Panc1 (cell line): ENCODE results near the gene CENPE. TPM values are rescaled to one million over a fixed set of nuclear protein-coding genes. Genes with fewer than 3 reads are reported as not detected.

Experiments used
- ATAC-seq: fragments of 200-7000 bp; cut with Tn5 transposase; 2 replicates; pipeline ENCODE4 v1.9.1; 2020; ENCODE audit warnings: mild to moderate bottlenecking, moderate library complexity
- BruUV-seq: library from RNA; stranded (reverse); fragments of 400-500 nt; replicated peaks from 2 replicates; lab custom pipeline; 2021; lab: Mats Ljungman, UMichigan
- CTCF ChIA-PET: fragments of 300-600 bp; sonication (Branson Sonifier 250); formaldehyde crosslinking; loops from one replicate; lab custom pipeline; 2022; ENCODE audit warnings: antibody characterized with exemption; lab: Charles Lee
- POLR2A ChIA-PET: fragments of 300-600 bp; sonication (Branson Sonifier 250); formaldehyde crosslinking; loops from one replicate; lab custom pipeline; 2022; ENCODE audit warnings: antibody characterized with exemption; lab: Charles Lee
- DNase-seq: peaks from one replicate; pipeline ENCODE4 v3.0.0-alpha.2; 2010; ENCODE audit warnings: low read depth, low spot score
- H3K27ac ChIP-seq: 2 replicates; pipeline ENCODE4 v1.5.1; 2011; ENCODE audit warnings: mild to moderate bottlenecking, low read length, inconsistent platforms
- H3K27me3 ChIP-seq: fragments of 200-500 bp; sonication (Bioruptor generic); 2 replicates; pipeline ENCODE4 v1.6.0; 2014; ENCODE audit warnings: low read length, inconsistent platforms; ENCODE audit not compliant: control insufficient read depth, insufficient read depth
- H3K36me3 ChIP-seq: fragments of 200-500 bp; sonication (Bioruptor generic); 2 replicates; pipeline ENCODE4 v1.5.1; 2014; ENCODE audit warnings: inconsistent platforms, mild to moderate bottlenecking, low read length, moderate library complexity; ENCODE audit not compliant: control insufficient read depth, insufficient read depth
- H3K4me1 ChIP-seq: 2 replicates; pipeline ENCODE4 v1.5.1; 2011; ENCODE audit warnings: inconsistent platforms, mild to moderate bottlenecking, low read length, moderate library complexity; ENCODE audit not compliant: control insufficient read depth, insufficient read depth
- H3K4me3 ChIP-seq, 2 experiments: 2 replicates each; pipeline ENCODE4 v1.5.1; 2011 to 2012; ENCODE audit warnings: low read depth in 2 of 2, low read length in 2 of 2, mild to moderate bottlenecking in 2 of 2, inconsistent platforms in 1 of 2, moderate library complexity in 1 of 2
- H3K9me3 ChIP-seq: fragments of 200-500 bp; sonication (Bioruptor generic); 2 replicates; pipeline ENCODE4 v1.5.1; 2014; ENCODE audit warnings: low read depth, mild to moderate bottlenecking, inconsistent platforms, low read length, moderate library complexity; ENCODE audit not compliant: control insufficient read depth, insufficient read depth
- POLR2AphosphoS5 ChIP-seq: IDR thresholded peaks from 2 replicates; pipeline ENCODE4 v1.6.1; 2012; ENCODE audit warnings: mild to moderate bottlenecking, low read depth, low read length, moderate library complexity
- REST ChIP-seq, 2 experiments: IDR thresholded peaks; 2 replicates each; pipeline ENCODE4 v1.6.1; 2011 to 2012; ENCODE audit warnings: low read depth in 2 of 2, control low read depth in 1 of 2, low read length in 1 of 2, mild to moderate bottlenecking in 1 of 2, moderate library complexity in 1 of 2; ENCODE audit not compliant: insufficient read depth in 1 of 2
- SIN3A ChIP-seq: IDR thresholded peaks from 2 replicates; pipeline ENCODE4 v1.6.1; 2012; ENCODE audit warnings: low read depth, mild to moderate bottlenecking, low read length, moderate library complexity, borderline replicate concordance; ENCODE audit not compliant: insufficient read depth
- TCF7L2 ChIP-seq: IDR thresholded peaks from 2 replicates; pipeline ENCODE4 v1.6.1; 2011; ENCODE audit warnings: mild to moderate bottlenecking, low read depth, low read length, inconsistent platforms
- in situ Hi-C: cut with HindIII; loops from 2 replicates; pipeline ENCODE4 v1.10.0; 2016; ENCODE audit warnings: low sequenced_read_pairs, low pct_unique_long_range_greater_than_20kb
- intact Hi-C: fragments of 100-400 bp; cut with micrococcal nuclease; formaldehyde crosslinking; loops from one replicate; pipeline ENCODE4 v1.10.0; 2022; ENCODE audit not compliant: unreplicated experiment
- total RNA-seq: library from RNA; stranded (reverse); gene quantifications from one replicate; pipeline ENCODE4 v1.2.1, GENCODE V29; 2021; ENCODE audit not compliant: unreplicated experiment
- TF ChIP-seq, protein P1 (sequence below): fragments of 450-650 bp; IDR thresholded peaks from 2 replicates; pipeline ENCODE4 v1.5.1; 2017; ENCODE audit warnings: mild to moderate bottlenecking

Gene CENPE
- total RNA-seq, 1 experiment from 2014 or later, result 25.2 TPM

GRCh38 chr4:103118166-103118565 lies 80.0 kb downstream of the CENPE start:
- Histone ChIP-seq H3K36me3 (peaks cover 14% of the 10 kb centered on the region; the same call in 1 of the 2 replicates), H3K27me3 (no peaks in the 10 kb centered on the region), H3K27ac (no peak overlapping the region), H3K4me1 (no peaks in the 10 kb centered on the region), H3K4me3 (no peak overlapping the region), H3K9me3 (no peaks in the 10 kb centered on the region)
- intact Hi-C loops (no loop called here), in situ Hi-C loops (no loop called here)
- TF ChIP-seq, protein P1, sequence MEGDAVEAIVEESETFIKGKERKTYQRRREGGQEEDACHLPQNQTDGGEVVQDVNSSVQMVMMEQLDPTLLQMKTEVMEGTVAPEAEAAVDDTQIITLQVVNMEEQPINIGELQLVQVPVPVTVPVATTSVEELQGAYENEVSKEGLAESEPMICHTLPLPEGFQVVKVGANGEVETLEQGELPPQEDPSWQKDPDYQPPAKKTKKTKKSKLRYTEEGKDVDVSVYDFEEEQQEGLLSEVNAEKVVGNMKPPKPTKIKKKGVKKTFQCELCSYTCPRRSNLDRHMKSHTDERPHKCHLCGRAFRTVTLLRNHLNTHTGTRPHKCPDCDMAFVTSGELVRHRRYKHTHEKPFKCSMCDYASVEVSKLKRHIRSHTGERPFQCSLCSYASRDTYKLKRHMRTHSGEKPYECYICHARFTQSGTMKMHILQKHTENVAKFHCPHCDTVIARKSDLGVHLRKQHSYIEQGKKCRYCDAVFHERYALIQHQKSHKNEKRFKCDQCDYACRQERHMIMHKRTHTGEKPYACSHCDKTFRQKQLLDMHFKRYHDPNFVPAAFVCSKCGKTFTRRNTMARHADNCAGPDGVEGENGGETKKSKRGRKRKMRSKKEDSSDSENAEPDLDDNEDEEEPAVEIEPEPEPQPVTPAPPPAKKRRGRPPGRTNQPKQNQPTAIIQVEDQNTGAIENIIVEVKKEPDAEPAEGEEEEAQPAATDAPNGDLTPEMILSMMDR, result no peak
- TF ChIP-seq REST (IDR thresholded peaks at IDR 0.05; ENCODE audit: insufficient read depth in 1 of 2, low read depth in 2 of 2, low read length in 1 of 2), result no peak
- no peak for TF ChIP-seq TCF7L2
- no peak for TF ChIP-seq SIN3A
- no peak for TF ChIP-seq POLR2AphosphoS5
- POLR2A ChIA-PET, result no interaction called here
- no TSS peak for BruUV-seq
- no peak for ATAC-seq
- DNase-seq, result no peak
- CTCF ChIA-PET, result no interaction called here

DNA sequence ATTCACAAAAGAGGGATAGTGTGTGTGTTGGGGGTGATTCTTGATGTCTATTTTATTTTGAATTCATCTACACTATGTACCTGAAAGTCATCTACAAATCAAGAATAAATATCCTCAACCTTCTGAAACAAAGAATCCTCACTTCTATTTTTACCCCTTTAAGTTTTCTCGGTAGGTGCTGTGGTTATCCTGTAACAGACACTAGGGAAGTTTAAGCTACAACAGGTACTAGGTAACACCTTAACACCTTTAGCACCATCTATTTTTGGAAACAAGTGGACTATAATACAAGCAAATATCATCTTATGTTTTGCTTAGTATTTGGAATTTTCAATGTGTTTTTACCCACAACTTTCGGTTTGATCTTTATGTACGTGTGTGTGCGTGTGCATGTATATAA lies 86.5 kb downstream of the CENPE start:
- peaks cover 19% of the 10 kb centered on the region; the same call in 1 of the 2 replicates for H3K36me3 ChIP-seq
- POLR2A ChIA-PET, result no interaction called here
- CTCF ChIA-PET, result no interaction called here

More for the DNA sequence above, 86.5 kb downstream of the CENPE start:
- no peaks in the 10 kb centered on the region for H3K9me3 ChIP-seq
- no peak overlapping the region for H3K4me3 ChIP-seq
- DNase-seq, result no peak
- no peak overlapping the region for H3K27ac ChIP-seq
- intact Hi-C loops, result no loop called here
- TF ChIP-seq REST (IDR thresholded peaks at IDR 0.05; ENCODE audit: insufficient read depth in 1 of 2, low read depth in 2 of 2, low read length in 1 of 2), result no peak
- no peak for TF ChIP-seq POLR2AphosphoS5
- TF ChIP-seq, protein P1, result no peak
- TF ChIP-seq SIN3A, result no peak
- no peak for TF ChIP-seq TCF7L2
- no peaks in the 10 kb centered on the region for H3K27me3 ChIP-seq
- no TSS peak for BruUV-seq
- in situ Hi-C loops, result no loop called here
- no peak for ATAC-seq
- H3K4me1 ChIP-seq, result no peaks in the 10 kb centered on the region
